GM21528 (cell line): ENCODE data around the gene ITPR3.

Source experiments
- ATAC-seq: cut with Tn5 transposase; IDR thresholded peaks from one replicate; pipeline ENCODE4 v1.9.1; 2021; ENCODE audit warnings: mild to moderate bottlenecking, moderate library complexity; ENCODE audit not compliant: unreplicated experiment, low FRiP score

ITPR3 gene

GRCh38 chr6:33695451-33695887 lies 74.3 kb downstream of the ITPR3 start:
- ATAC-seq = no peak

DNA sequence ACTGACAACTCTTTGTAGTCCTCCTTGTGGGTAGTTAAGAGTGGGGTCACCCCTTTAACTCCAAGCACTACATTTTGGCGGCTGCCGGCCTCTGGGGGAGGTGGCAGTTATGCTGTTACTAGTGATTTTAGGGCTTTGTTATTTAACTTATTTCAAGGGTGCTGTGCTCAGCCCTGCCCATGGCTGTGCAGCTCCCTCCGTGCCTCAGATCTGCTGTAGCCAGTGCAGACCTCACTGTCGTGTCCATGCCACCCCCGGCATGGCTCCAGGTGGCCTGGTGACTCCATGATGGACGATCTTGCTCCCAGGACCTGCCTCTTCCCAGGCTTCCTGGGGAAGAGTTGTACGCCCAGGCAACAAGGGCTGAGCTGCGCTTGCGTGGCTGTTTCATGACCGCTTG lies 75.0 kb downstream of the ITPR3 start:
- no peak for ATAC-seq

GRCh38 chr6:33696548-33697518 lies 75.7 kb downstream of the ITPR3 start:
- no peak for ATAC-seq

DNA sequence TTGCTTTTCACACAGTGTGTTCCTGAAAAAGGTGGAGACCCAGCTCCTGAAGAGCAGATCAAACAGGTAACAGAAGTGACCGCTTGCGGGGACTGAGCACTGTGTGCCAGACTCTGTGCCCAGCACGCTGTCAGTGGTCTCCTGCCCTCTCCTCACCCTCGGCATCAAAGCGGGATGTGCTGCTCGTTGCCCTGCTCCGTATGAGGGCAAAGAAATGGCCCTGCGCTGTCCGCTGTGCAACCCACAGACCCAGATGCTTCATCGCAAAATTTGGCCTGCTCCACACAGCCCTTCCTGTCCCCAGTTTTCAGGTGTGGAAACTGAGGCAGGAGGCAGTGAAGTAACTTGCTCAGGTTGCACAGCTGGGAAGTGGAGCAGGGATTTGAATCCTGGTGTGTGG lies 76.7 kb downstream of the ITPR3 start:
- no peak for ATAC-seq

- no peak for ATAC-seq
Measured at GRCh38 chr6:33698494-33698893, 77.4 kb downstream of the ITPR3 start.

- no peak for ATAC-seq
Measured at GRCh38 chr6:33699131-33699530, 78.0 kb downstream of the ITPR3 start.

DNA sequence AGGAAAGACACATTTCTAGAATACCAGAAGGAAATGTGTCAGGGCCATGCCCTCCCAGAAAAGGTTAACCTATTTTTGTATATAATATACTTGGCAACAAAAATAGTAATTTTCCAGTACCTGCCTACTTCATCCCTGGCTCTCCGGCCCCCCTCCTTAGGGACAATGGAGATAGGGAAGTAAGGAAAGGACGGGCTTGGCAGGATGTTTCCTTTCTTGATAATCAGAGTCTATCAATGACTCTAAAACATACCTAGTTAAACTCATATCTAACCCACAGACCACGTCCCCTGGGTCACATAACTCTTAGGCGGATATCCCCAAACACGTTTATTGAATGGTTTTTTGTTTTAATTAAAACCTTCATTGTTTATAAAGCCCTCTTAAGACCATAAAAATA lies 78.6 kb downstream of the ITPR3 start:
- ATAC-seq = no peak

GRCh38 chr6:33700391-33701050 lies 79.4 kb downstream of the ITPR3 start:
- no peak for ATAC-seq

- ATAC-seq = no peak
Measured at GRCh38 chr6:33702345-33702977, 81.3 kb downstream of the ITPR3 start.

DNA sequence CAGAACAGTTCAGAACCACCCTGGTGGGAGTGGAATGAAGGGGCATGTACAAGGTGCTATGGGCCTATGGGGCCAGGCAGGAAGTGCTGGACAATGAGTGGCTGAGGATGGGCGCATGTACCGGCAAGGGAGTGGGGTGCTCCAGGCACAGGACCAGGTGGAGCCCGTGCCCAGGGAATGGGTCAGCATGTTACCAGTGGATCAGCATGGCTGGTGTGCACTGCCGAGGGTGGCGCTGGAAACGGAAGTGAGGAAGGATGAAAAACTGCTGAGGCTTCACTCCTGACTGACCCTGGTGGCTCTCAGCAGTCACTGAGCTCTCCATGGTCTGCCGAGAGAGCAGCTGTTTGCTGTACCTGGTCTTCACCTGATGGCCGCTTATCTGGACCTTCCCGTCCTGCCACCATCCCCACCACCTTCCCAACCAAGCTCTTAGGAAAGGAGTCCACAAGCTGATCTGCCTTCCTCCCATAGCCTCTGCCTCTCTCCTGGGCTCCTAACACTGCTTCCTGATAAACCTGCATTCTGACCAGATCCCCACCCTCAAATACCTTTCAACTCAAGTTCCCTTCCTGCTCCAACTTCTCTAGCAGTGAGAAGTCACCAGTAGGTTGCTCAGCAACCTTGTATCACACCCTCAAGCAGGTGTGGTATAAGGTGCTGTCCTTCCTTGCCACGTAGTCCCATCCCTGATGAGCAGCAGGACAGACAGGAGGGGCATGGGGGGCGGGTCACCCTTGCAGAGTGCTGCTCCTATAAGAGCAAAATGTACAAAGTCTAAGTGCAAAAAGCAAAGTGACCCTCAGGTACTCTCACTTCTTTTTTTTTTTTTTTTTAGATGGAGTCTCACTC lies 83.3 kb downstream of the ITPR3 start:
- ATAC-seq = no peak

DNA sequence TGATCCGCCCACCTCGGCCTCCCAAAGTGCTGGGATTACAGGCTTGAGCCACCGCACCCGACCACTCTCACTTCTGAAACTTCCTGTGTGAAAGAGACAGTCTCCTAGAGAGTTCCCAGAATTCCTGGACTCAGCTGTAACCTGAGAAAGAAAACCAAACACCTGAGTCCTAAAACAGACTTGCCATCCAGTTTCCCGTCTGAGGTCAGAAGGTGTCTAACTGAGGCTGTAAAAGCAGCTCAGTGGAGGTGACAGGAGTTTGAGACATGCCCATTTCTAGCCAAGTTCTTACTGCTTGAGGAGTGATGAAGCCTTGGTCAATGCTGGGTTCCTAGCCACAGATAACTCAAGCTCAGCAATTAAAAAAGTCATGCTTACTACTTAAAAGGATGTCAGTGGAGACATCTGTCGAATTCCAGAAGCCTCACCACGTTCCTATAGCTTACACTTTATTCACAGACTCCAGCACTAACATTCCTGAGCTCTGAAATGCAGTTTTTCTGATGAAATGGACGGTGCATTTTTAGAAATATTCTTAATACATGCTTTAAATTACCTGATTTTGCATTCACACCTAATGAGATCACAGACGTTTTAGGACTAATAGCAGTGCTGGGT lies 84.3 kb downstream of the ITPR3 start:
- no peak for ATAC-seq

DNA sequence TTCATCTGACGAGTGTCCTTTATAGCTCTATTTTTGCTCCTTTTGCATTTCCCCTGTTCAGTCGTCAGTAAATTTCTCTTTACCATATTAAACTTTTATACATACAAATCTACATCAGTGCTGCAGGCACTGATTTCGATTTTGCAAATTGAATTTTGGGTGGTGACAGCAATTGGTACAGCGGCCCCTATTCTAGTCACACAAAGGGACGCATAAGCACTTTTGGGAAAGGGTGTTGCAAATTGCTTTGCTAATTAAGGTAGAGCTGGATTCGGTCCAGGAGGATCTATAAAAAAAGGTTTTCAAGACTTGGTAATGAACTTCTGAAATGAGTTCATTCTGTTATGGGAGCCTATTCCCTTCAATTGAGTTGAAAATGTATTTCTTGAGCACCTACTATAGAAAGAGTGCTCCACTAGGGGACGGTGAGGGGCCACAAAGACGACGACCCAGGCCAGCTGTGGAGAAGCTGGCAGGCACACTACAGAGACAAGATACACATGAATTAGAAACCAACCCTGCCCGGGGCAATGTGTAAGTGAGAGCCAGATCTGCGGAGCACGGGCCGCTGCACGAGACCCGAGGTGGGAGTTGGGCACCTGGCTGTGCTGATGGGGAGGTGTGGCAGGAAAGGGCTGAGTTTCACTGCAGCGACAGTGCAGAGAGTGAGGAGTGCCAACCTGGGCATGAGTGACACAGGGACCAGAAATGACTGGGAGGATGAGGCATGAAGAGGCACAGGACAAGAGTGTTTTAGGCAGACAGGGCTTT lies 85.0 kb downstream of the ITPR3 start:
- no peak for ATAC-seq

DNA sequence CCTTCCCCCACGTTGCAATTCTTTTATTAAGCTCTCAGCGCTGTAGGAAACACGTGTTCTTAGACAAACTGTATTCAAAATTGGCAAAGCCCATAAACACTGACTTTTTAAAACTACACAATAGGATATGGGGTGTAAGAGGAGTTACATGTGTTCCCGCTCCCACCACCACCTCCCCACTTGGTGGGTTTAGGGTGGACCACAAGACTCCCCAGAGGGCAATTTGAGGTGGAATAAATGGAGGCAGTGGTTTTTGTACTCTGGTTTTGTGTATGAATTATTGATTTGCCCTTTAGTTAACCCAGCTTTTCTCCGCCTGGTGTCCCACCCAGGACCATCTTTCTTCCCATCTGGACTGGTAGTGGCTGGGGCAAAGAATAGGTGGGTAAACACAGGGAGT lies 86.6 kb downstream of the ITPR3 start:
- no peak for ATAC-seq

GRCh38 chr6:33708516-33709204 lies 87.5 kb downstream of the ITPR3 start:
- no peak for ATAC-seq

DNA sequence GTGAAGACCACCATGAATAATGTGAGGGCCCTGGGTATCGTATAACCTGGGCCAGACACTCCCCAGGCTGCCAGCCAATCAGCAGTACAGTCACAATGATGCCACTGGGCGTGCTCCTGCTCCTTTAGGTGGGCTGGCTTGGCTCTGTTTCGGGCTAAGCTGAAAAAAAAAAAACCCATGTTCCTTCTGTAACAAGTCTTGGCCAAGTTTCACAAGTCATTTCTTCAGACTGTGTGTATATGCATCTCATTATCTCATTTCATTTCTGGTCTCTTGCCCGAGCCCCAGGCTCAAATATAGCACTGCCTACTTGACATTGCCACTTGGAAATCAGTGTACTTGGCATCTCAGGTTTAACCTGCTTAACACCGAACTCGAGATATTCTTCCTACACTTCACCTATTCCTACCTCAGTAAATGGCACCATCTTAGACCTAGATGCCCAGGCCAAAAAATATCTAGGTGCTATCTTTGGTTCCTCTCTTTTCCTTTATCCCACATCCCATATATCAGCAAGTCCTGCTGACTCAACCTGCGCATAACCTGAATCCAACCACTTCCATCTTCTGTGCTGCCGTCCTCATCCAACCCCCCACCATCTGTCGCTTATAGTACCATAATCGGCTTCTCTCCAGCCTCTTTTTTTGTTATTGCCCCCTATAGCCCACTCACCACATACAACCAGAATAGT lies 88.6 kb downstream of the ITPR3 start:
- no peak for ATAC-seq

DNA sequence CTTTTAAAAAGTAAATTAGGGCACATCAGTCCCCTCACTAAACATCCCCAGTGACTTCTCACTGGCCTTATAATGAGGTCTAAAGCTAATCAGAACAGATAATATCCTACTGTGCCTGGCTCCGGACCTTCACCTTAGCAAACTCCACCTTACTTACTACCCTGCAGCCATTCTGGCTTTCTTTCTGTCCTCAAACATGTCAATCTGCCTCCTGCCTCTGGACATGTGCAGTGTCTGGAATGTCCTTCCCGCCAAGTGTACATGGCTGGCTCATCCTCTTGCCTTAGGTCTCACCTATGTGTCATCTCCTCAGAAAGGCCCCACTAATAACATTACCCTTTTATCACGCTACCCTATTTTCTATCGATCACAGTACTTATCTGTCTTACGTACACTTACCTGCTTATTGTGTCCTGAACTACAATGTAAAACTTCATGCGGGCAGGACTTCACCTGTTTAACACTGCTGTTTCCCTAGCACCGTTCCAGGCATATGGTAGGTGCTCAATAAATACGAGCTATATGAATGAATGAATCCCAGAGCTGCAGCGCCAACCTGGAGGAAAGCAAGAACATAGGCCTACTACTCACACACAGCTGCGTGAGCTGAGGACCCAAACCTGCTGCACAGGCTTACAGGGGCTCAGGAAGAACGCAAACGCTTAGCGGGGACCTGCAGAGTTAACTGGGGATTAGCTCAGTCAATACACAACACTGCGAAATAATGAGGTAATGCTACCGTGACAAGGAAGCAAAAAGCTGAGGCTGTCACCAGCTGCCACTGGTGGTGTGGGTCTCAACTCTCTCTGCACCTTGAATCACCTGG lies 89.4 kb downstream of the ITPR3 start:
- no peak for ATAC-seq
